Thymus (tissue), 11 donors: Measurements from ENCODE around the gene MCOLN2. TPM values are rescaled to one million over a fixed set of nuclear protein-coding genes. Genes with fewer than 3 reads are reported as not detected.
"Not testable (repeated sequence)": the region's sequence is repeated elsewhere in the genome, so short reads cannot be mapped to it uniquely, and the experiment has no call there.

Source experiments
- DNase-seq, 9 donors: peaks; one replicate each; pipeline ENCODE4 v3.0.0-alpha.2; 2013; ENCODE audit warnings: low spot score in 9 of 9, low read depth in 6 of 9, missing footprints in 1 of 9
- H3K27ac ChIP-seq, 2 donors: one replicate each; pipeline ENCODE4 v1.5.1; 2013; ENCODE audit warnings: control low read depth in 1 of 2, low read depth in 1 of 2, low read length in 1 of 2, mild to moderate bottlenecking in 1 of 2, moderate library complexity in 1 of 2
- H3K27me3 ChIP-seq, 2 donors: one replicate each; pipeline ENCODE4 v1.5.1; 2013; ENCODE audit warnings: low read length in 1 of 2; ENCODE audit not compliant: control insufficient read depth in 2 of 2, insufficient read depth in 1 of 2
- H3K36me3 ChIP-seq, 2 donors: one replicate each; pipeline ENCODE4 v1.5.1; 2013; ENCODE audit warnings: low read length in 1 of 2, mild to moderate bottlenecking in 1 of 2, moderate library complexity in 1 of 2; ENCODE audit not compliant: control insufficient read depth in 2 of 2, insufficient read depth in 2 of 2
- H3K4me1 ChIP-seq, 2 donors: one replicate each; pipeline ENCODE4 v1.5.1; 2013; ENCODE audit warnings: low read length in 2 of 2; ENCODE audit not compliant: control insufficient read depth in 2 of 2, insufficient read depth in 2 of 2
- H3K4me3 ChIP-seq, 2 donors: one replicate each; pipeline ENCODE4 v1.5.1; 2013; ENCODE audit warnings: low read length in 2 of 2, control low read depth in 1 of 2, mild to moderate bottlenecking in 1 of 2
- H3K9me3 ChIP-seq, 2 donors: one replicate each; pipeline ENCODE4 v1.5.1; 2013; ENCODE audit warnings: low read length in 1 of 2, mild to moderate bottlenecking in 1 of 2; ENCODE audit not compliant: control insufficient read depth in 2 of 2, insufficient read depth in 1 of 2
- WGBS: extraction: QIAGEN DNeasy Blood & Tissue Kit; methylation state at CpG from one replicate; pipeline ENCODE4 v1.1.7; 2013; 5-methylcytosine and 5-hydroxymethylcytosine counted together
- polyA plus RNA-seq: library from polyadenylated mRNA; stranded (reverse); fragments of 200-250 nt; gene quantifications from one replicate; pipeline ENCODE4 v1.2.3, GENCODE V29; 2013
- total RNA-seq: library from RNA; stranded (reverse); fragments of 120-200 nt; gene quantifications from one replicate; pipeline ENCODE4 v1.2.4, GENCODE V29; 2013
- donor health status: healthy.

MCOLN2 gene
- total and polyA plus RNA-seq, 2 donors: 8.0 to 18.2 TPM

GRCh38 chr1:84907095-84907827, 89.7 kb downstream of the MCOLN2 start:
- Histone ChIP-seq H3K4me1 (no peaks in the 10 kb centered on the region), H3K4me3 (no peak overlapping the region), H3K27ac (no peak overlapping the region), H3K9me3 (peaks cover 0 to 6% of the 10 kb centered on the region in 2 donors), H3K27me3 (no peaks in the 10 kb centered on the region), H3K36me3 (no peaks in the 10 kb centered on the region)
- no peak for DNase-seq
- WGBS: 90% methylated on average over 6 of the region's 6 CpGs

DNA sequence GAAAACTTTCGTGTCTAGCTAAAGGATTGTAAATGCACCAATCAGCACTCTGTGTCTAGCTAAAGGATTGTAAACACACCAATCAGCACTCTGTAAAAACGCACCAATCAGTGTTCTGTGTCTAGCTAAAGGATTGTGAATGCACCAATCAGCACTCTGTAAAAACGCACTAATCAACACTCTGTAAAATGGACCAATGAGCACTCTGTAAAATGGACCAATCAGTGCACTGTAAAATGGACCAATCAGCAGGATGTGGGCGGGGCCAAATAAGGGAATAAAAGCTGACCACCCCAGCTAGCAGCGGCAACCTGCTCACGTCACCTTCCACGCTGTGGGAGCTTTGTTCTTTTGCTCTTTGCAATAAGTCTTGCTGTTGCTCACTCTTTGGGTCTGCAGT, 94.2 kb downstream of the MCOLN2 start:
- H3K4me1 ChIP-seq, DNase-seq, H3K9me3 ChIP-seq, H3K27ac ChIP-seq, H3K4me3 ChIP-seq, H3K36me3 ChIP-seq, H3K27me3 ChIP-seq: not testable (repeated sequence)
- WGBS: 89% methylated on average over 7 of the region's 7 CpGs

- Histone ChIP-seq H3K27ac (no peak overlapping the region), H3K27me3 (peaks cover 0 to under 1% of the 10 kb centered on the region in 2 donors), H3K4me3 (no peak overlapping the region), H3K36me3 (no peaks in the 10 kb centered on the region), H3K4me1 (no peaks in the 10 kb centered on the region), H3K9me3 (peaks cover 0 to 6% of the 10 kb centered on the region in 2 donors)
- DNase-seq: no peak
- WGBS: 94% methylated on average over 1 of the region's 1 CpG
These were observed 96.9 kb downstream of the MCOLN2 start for GRCh38 chr1:84899969-84900368.

GRCh38 chr1:84896279-84896678, 100.6 kb downstream of the MCOLN2 start:
- H3K36me3 ChIP-seq: no peaks in the 10 kb centered on the region
- 86% methylated on average over 2 of the region's 2 CpGs for WGBS
- H3K9me3 ChIP-seq: no peaks in the 10 kb centered on the region
- DNase-seq: no peak
- H3K27ac ChIP-seq: no peak overlapping the region
- no peak overlapping the region for H3K4me3 ChIP-seq
- peaks cover 27 to 37% of the 10 kb centered on the region in 2 donors for H3K27me3 ChIP-seq
- H3K4me1 ChIP-seq: peaks cover 2 to 11% of the 10 kb centered on the region in 2 donors

- H3K27ac ChIP-seq: no peak within 1 kb of the TSS
- peak in 1 of 9 donors; percentile 12 for DNase-seq
These were observed 104.0 kb downstream of the MCOLN2 start, which contains the start of gene LPAR3 for GRCh38 chr1:84892705-84893618. Gene LPAR3, minus strand, starts transcription at chr1:84893206. Its CDS starts 27,086 bp downstream, at chr1:84866120.

GRCh38 chr1:84890566-84890965, 106.3 kb downstream of the MCOLN2 start:
- H3K36me3 ChIP-seq: no peaks in the 10 kb centered on the region
- 98% methylated on average over 2 of the region's 2 CpGs for WGBS
- no peaks in the 10 kb centered on the region for H3K9me3 ChIP-seq
- no peak overlapping the region for H3K27ac ChIP-seq
- H3K4me3 ChIP-seq: no peak overlapping the region
- peaks cover 2 to 11% of the 10 kb centered on the region in 2 donors for H3K4me1 ChIP-seq
- peaks cover 28 to 43% of the 10 kb centered on the region in 2 donors for H3K27me3 ChIP-seq
- no peak for DNase-seq

More at GRCh38 chr1:84892705-84893618, 104.0 kb downstream of the MCOLN2 start, which contains the start of gene LPAR3:
- Histone ChIP-seq H3K4me3 (peak within 1 kb of the TSS; percentile 20 to 36), H3K4me1 (peaks cover 2 to 11% of the 10 kb centered on the region in 2 donors), H3K36me3 (no peaks in the 10 kb centered on the region), H3K9me3 (no peaks in the 10 kb centered on the region), H3K27me3 (peaks cover 28 to 43% of the 10 kb centered on the region in 2 donors)
- 1% methylated on average over 93 of the region's 93 CpGs for WGBS

- DNase-seq: no peak
- no peaks in the 10 kb centered on the region for H3K9me3 ChIP-seq
- H3K4me3 ChIP-seq: no peak overlapping the region
- no peaks in the 10 kb centered on the region for H3K36me3 ChIP-seq
- 76% methylated on average over 5 of the region's 5 CpGs for WGBS
- H3K4me1 ChIP-seq: peaks cover 2 to 11% of the 10 kb centered on the region in 2 donors
- H3K27ac ChIP-seq: no peak overlapping the region
- H3K27me3 ChIP-seq: peaks cover 26 to 37% of the 10 kb centered on the region in 2 donors
These were observed 107.5 kb downstream of the MCOLN2 start for GRCh38 chr1:84889437-84889836.

- no peak for DNase-seq
- Histone ChIP-seq H3K27me3 (peaks cover 21 to 31% of the 10 kb centered on the region in 2 donors), H3K4me3 (no peak overlapping the region), H3K27ac (no peak overlapping the region), H3K4me1 (peaks cover 2 to 11% of the 10 kb centered on the region in 2 donors), H3K36me3 (no peaks in the 10 kb centered on the region), H3K9me3 (no peaks in the 10 kb centered on the region)
These were observed 108.2 kb downstream of the MCOLN2 start for GRCh38 chr1:84888753-84889152.
